Stimulated activated CD4-positive, alpha-beta T cell treated with anti-CD3 and anti-CD28 coated beads, TNF-alpha, amount 100 ng/mL, for 24 hours (primary cell): ENCODE results near the gene CSNK1E.

Experiments used
- DNase-seq, 3 experiments: peaks; one replicate each; pipeline ENCODE4 v3.0.0-alpha.2; 2020; ENCODE audit warnings: low read depth in 3 of 3

Gene CSNK1E

GRCh38 chr22:38327805-38328204 is 10.6 kb upstream of the CSNK1E start:
- no peak for DNase-seq

GRCh38 chr22:38327396-38327795 is 10.2 kb upstream of the CSNK1E start:
- no peak for DNase-seq

- no peak for DNase-seq
Measured at GRCh38 chr22:38325587-38325986, 8.4 kb upstream of the CSNK1E start.

- no peak for DNase-seq
Measured at GRCh38 chr22:38320605-38321402, 3.6 kb upstream of the CSNK1E start.

- DNase-seq: no peak
Measured at GRCh38 chr22:38318792-38319773, 1.9 kb upstream of the CSNK1E start.

GRCh38 chr22:38317995-38318715 is 922 bp upstream of the CSNK1E start:
- no peak for DNase-seq

- peak in 1 of 3 experiments; percentile 35 for DNase-seq
Measured at GRCh38 chr22:38316364-38317121, 690 bp downstream of the CSNK1E start.

GRCh38 chr22:38315823-38316363 is 1.3 kb downstream of the CSNK1E start:
- no peak for DNase-seq

GRCh38 chr22:38314933-38315822 is 2.1 kb downstream of the CSNK1E start:
- DNase-seq: no peak

- no peak for DNase-seq
Measured at GRCh38 chr22:38314051-38314932, 2.9 kb downstream of the CSNK1E start.

- DNase-seq: no peak
Measured at GRCh38 chr22:38313384-38313955, 3.8 kb downstream of the CSNK1E start.

GRCh38 chr22:38312261-38312800 is 4.9 kb downstream of the CSNK1E start:
- no peak for DNase-seq

GRCh38 chr22:38311323-38311620 is 6.0 kb downstream of the CSNK1E start:
- DNase-seq: no peak

- no peak for DNase-seq
Measured at GRCh38 chr22:38310518-38311322, 6.5 kb downstream of the CSNK1E start.

GRCh38 chr22:38309614-38310517 is 7.4 kb downstream of the CSNK1E start:
- DNase-seq: no peak

GRCh38 chr22:38308791-38309498 is 8.3 kb downstream of the CSNK1E start:
- no peak for DNase-seq
